Thoracic aorta (tissue), 2 donors: ENCODE data around the gene TNC. TPM values are rescaled to one million over a fixed set of nuclear protein-coding genes. Genes with fewer than 3 reads are reported as not detected.

ENCODE experiments used
- ATAC-seq: fragments of 150-250 bp; one replicate; pipeline ENCODE4 v1.8.0; 2017; ENCODE audit warnings: low read depth; ENCODE audit not compliant: insufficient number of reproducible peaks, low FRiP score
- DNase-seq: peaks from one replicate; pipeline ENCODE4 v3.0.0-alpha.2; 2020; ENCODE audit warnings: low spot score
- H3K27ac ChIP-seq, 2 donors: fragments of 200-600 bp; sonication (generic); 1 replicate in 1 of 2; 2 replicates in 1 of 2; pipeline ENCODE4 v1.5.1; 2016; ENCODE audit warnings: mild to moderate bottlenecking in 2 of 2, moderate library complexity in 2 of 2
- H3K27me3 ChIP-seq: fragments of 200-600 bp; sonication (generic); replicated peaks from 2 replicates; pipeline ENCODE4 v1.6.0; 2016; ENCODE audit warnings: mild to moderate bottlenecking; ENCODE audit not compliant: insufficient read depth
- H3K36me3 ChIP-seq: fragments of 200-600 bp; sonication (generic); one replicate; pipeline ENCODE4 v1.5.1; 2016
- H3K4me1 ChIP-seq, 2 donors: fragments of 200-600 bp; sonication (generic); 1 replicate in 1 of 2; 2 replicates in 1 of 2; pipeline versions ENCODE4 v1.5.1 to v1.6.0; 2016; ENCODE audit warnings: low read depth in 2 of 2, mild to moderate bottlenecking in 1 of 2; ENCODE audit not compliant: control insufficient read depth in 1 of 2
- H3K4me3 ChIP-seq: fragments of 200-600 bp; sonication (generic); 2 replicates; pipeline ENCODE4 v1.5.1; 2016; ENCODE audit warnings: mild to moderate bottlenecking
- H3K9me3 ChIP-seq: fragments of 200-600 bp; sonication (generic); 2 replicates; pipeline ENCODE4 v1.5.1; 2016
- CTCF ChIP-seq: fragments of 200-600 bp; sonication (generic); IDR thresholded peaks from one replicate; pipeline ENCODE4 v1.5.1; 2019; ENCODE audit warnings: antibody characterized with exemption
- total RNA-seq, 2 donors: library from RNA; depleted of rRNA; stranded (reverse); fragments of >200 nt; gene quantifications; one replicate each; pipeline versions ENCODE4 v1.1.0 to v1.2.3, GENCODE V29; 2016

TNC gene
- total RNA-seq, 2 donors from 2014 or later, result 87.1 to 243 TPM

GRCh38 chr9:115111874-115112273 is 6.1 kb downstream of the TNC start:
- no peak for TF ChIP-seq CTCF
- Histone ChIP-seq H3K4me1 (peaks cover 4 to 14% of the 10 kb centered on the region in 2 donors), H3K9me3 (no peaks in the 10 kb centered on the region), H3K4me3 (no peak overlapping the region), H3K27me3 (no peaks in the 10 kb centered on the region), H3K36me3 (no peaks in the 10 kb centered on the region), H3K27ac (no peak overlapping the region)
- ATAC-seq (no peak), DNase-seq (no peak)

- Histone ChIP-seq H3K27me3 (no peaks in the 10 kb centered on the region), H3K4me1 (no peaks in the 10 kb centered on the region), H3K27ac (no peak overlapping the region), H3K9me3 (no peaks in the 10 kb centered on the region), H3K4me3 (no peak overlapping the region), H3K36me3 (no peaks in the 10 kb centered on the region)
- DNase-seq (no peak), ATAC-seq (no peak)
- TF ChIP-seq CTCF, result no peak
Observed at GRCh38 chr9:115109486-115109885, 8.5 kb downstream of the TNC start.

GRCh38 chr9:115107701-115108100 is 10.3 kb downstream of the TNC start:
- no peaks in the 10 kb centered on the region for H3K27me3 ChIP-seq
- TF ChIP-seq CTCF, result no peak
- H3K4me1 ChIP-seq, result no peaks in the 10 kb centered on the region
- ATAC-seq (no peak), DNase-seq (no peak)
- H3K9me3 ChIP-seq, result no peaks in the 10 kb centered on the region
- no peaks in the 10 kb centered on the region for H3K36me3 ChIP-seq
- H3K27ac ChIP-seq, result no peak overlapping the region
- H3K4me3 ChIP-seq, result no peak overlapping the region

- Histone ChIP-seq H3K9me3 (no peaks in the 10 kb centered on the region), H3K36me3 (no peaks in the 10 kb centered on the region), H3K27ac (no peak overlapping the region), H3K4me1 (no peaks in the 10 kb centered on the region), H3K27me3 (no peaks in the 10 kb centered on the region), H3K4me3 (no peak overlapping the region)
- DNase-seq (no peak), ATAC-seq (no peak)
- TF ChIP-seq CTCF, result no peak
Observed at GRCh38 chr9:115106642-115107041, 11.3 kb downstream of the TNC start.

GRCh38 chr9:115106001-115106400 is 12.0 kb downstream of the TNC start:
- H3K27ac ChIP-seq, result no peak overlapping the region
- no peak overlapping the region for H3K4me3 ChIP-seq
- no peak for ATAC-seq
- no peaks in the 10 kb centered on the region for H3K36me3 ChIP-seq
- H3K27me3 ChIP-seq, result no peaks in the 10 kb centered on the region
- DNase-seq, result no peak
- H3K9me3 ChIP-seq, result no peaks in the 10 kb centered on the region
- H3K4me1 ChIP-seq, result no peaks in the 10 kb centered on the region
- TF ChIP-seq CTCF, result no peak
